NCI-H226 (cell line): Measurements from ENCODE around the gene ZNF385C.

Experiments used
- DNase-seq: peaks from one replicate; pipeline ENCODE4 v3.0.0-alpha.2; 2015

ZNF385C gene

DNA sequence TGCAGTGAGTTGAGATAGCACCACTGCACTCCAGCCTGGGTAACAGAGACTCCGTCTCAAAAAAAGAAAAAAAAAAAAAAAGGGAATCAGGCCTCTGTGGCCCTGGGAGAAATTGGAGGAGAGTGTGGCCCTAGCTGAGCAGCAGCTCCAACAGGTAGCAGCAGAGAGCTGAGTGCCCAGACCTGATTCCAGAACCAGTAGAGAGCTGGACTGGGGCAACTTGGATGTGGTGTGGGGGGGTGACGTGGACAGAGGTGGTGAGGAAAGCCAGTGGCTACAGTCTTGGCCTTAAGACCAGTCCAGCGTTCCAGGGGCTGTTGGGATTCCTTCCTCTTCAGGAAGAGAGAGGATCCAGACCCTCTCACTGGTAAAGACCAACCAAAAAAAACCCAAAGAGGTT lies 26.0 kb upstream of the ZNF385C start:
- no peak for DNase-seq

- no peak for DNase-seq
These were observed 24.4 kb upstream of the ZNF385C start, which contains the start of gene HSPB9 for GRCh38 chr17:42122371-42123303. Gene HSPB9 (plus strand): TSS chr17:42122804. CDS start chr17:42122851, 47 bp downstream.

DNA sequence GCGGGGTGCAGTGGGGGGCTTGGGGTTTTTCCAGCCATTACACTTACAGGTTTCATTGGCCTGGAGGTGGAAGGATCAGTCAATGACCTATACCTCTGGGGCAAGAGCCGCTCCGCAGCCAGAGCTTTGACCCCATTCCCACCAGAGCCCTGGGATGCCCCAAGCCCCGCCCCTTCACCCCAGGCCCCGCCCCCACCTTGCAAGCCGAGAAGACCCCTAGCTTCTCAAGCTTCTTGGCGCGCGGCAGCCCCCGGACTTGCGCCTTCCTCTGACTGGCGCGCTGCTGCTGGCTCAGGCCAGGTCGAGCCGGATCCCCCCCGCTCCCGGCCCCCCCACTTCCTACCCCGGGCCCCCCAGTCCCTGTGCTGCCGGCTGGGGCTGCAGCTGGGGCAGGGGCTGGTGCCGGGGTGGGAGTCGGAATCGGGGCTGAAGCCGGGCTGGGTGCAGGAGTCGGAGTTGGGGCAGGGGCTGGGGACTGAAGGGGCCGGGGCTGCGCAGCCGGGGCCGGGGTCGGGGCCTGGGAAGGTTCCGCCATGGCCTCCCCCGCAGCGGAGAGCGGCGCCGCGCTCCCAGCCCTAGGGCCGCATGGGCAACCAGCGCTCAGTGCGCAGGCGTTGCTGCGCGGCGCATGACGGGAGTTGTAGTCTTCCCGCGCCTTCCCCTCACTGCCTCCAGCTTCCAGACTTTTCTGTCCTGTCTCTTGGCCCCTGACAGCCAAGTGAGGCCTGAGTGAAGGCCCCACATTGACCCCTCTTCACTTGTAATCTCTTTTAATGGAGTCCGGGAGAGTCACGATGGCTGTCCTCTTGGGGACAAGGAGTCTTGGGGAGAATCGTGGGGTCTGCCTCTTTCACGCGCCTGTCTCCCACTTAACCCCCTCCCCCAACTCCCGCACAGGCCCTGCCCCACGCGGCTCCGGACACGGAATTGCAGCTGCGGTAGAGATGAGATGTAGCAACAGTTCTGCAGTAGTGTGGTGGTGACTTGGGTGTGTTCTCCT lies 22.8 kb upstream of the ZNF385C start, which contains the start of gene KAT2A:
Gene KAT2A (minus strand): TSS at position 598 of the 1,000 bp plus-strand sequence. CDS start 63 bp downstream, at position 535.
- DNase-seq, result peak; percentile 76

DNA sequence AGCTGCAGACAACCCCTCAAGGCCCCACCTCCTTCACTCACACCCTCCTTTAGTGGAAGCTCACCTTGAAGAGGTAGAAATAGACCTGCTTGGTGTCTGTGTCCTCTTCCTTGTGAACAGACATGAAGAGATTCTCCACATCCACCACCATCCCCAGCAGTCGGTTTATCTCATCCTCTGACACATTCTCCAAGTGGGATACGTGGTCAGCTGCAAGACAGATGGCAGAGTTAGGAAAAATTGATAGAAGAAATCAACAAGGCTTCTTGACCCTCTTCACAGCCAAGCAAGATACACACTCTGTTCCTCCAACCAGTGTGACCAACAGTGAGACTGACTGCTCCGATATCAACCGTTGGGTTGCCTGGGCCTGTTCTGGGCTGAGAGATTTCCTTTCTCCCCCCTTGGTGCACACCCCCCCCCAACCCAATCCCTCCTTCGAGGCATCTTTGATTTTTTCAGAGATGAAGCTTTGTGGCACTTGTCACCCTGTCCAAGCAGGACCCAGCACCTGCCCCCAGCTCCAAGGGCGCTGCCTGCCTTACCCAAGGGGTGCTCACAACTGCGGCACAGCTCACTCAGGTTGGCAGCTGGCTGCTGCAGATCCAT lies 22.0 kb upstream of the ZNF385C start:
- DNase-seq, result no peak

- DNase-seq, result no peak
These were observed 21.0 kb upstream of the ZNF385C start for GRCh38 chr17:42119301-42119700.

DNA sequence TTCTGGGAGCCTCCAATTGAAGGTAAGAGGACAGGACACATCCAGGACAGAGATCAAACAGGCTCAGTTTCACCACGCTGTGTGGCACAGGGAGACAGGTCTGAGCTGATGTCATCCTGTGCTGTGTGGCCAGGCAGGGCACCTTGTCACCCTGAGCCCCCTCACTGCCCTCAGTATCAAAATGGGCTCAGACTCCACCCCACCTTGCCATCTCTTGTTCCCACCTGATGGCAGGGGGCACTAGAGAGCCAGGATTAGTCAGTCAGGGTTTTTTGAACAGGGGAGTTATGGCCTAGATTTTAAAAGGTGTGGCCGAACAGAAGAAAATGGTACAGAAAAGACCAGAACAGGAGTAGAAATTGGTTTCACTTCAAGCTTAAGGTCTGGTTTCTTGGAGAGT lies 20.3 kb upstream of the ZNF385C start:
- no peak for DNase-seq

DNA sequence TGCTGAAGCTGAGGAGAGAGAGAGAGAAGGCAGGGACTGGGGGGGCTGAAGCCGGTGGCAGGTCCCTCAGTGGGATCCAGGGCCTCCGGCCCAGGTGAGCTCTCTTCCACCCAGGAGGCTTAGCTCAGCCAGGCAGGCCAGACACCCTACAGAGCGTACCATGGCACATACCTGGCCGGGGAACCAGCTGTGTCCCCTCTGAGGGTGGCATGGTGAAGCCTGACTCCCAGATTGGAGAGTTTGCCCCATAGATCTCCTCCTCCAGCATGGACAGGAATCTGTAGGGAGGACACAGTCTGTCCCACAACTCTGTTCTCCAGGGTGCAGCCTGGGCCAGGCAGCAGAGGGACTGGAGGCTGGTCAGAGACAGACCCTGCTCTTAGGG lies 19.8 kb upstream of the ZNF385C start:
- no peak for DNase-seq

- DNase-seq, result no peak
These were observed 19.3 kb upstream of the ZNF385C start for GRCh38 chr17:42117397-42118125.

GRCh38 chr17:42116705-42117396 lies 18.6 kb upstream of the ZNF385C start:
- DNase-seq, result peak; percentile 56

DNA sequence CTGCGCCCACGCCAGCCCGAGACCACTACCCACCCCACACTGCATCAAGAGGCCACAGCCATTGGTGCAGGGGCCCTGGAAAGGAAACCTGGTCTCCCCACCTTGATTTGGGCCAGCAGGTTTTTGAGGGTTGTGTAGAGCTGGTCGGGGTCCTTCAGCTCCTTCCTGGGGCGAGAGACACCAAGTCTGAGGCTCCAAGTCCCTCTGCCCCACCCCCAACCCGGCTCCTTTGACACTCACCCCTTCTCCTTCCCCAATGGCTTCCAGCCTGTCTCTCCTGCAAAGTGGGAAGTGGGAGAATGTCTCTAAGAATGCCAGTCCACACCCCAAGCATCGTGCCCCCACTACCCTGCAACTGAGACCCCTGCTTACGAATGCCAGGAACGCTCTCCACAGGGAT lies 15.8 kb upstream of the ZNF385C start:
- DNase-seq, result no peak

GRCh38 chr17:42113293-42114069 lies 15.2 kb upstream of the ZNF385C start:
- no peak for DNase-seq

DNA sequence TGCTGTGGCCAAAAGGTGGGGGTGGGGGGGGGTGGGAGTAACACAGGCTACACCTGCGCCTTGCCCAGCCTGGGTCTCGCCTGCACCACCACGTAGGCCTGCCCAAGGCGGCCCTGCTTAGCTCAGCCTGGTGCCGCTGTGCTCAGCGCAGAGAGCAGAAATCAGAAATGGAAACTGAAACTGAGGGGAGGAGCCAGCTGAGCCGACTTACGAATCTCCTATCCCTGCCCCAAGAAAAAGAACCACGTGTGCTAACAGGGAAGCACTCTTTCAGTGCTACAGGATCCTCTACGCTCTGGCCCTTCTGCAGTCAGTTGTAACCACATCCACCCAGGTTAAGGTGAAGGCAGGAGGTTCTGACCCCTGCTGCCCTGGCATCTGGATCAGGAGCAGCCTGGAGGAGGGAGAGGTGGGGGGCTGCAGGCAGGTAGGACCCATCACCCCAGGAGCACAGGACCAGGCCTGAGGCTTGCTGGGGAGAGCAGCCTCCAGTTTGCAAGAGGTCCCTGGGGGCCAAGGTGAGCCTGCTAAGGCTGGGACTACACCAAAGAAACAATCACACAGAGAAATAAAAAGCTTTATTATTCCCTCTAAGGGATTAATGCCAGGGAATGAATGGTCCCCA lies 14.4 kb upstream of the ZNF385C start, which contains the start of gene DHX58:
Gene DHX58 (minus strand): TSS at position 163 of the 625 bp plus-strand sequence. CDS start 822 bp downstream, outside the sequence.
- DNase-seq, result peak; percentile 88

GRCh38 chr17:42111871-42112551 lies 13.7 kb upstream of the ZNF385C start:
- peak; percentile 22 for DNase-seq

GRCh38 chr17:42111265-42111636 lies 13.0 kb upstream of the ZNF385C start:
- DNase-seq, result no peak

DNA sequence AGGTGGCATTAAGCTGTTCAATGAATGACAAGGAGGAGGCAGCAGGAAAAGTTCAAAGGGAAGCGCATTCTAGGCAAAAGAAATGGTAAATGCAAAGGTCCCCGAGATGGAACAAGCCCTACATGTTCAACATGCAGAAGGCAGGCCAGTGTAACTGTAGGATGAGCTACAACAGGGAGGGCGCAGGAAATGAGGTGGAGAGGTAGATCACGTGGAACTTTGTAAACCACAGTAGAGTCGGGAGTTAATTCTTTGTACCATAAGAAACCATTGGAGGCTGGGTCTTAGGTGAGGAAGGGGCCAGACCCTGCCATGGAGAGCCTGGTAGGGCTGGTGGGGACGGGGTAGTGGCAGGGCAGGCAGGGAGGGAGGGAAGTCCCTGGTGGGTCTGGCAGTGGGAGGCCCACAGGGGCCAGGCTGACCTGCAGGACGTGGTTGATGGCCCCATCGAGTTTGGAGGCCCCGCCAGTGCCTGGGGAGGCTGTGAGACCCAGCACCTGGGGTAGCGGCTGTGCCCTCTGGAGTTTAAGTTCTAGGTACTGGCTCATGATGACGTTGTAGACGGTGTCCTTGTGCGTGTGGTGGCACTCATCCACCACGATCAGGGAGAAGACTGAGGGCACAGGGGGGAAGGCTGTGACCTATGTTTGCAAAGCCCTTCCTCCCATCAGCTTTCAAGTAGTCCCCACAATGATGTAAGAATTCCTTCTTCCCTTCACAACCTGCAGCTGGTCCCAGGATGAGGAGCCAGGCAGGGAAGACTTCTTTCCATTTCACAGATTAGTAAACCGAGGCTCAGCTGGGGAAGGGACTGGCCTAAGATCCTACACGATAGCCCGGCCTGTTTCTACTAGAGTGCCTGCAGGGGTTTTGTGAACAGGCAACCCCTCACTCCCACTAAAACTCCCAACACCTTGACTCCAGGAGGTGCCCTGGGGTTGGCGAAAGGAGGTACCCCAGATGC lies 12.3 kb upstream of the ZNF385C start:
- no peak for DNase-seq

DNA sequence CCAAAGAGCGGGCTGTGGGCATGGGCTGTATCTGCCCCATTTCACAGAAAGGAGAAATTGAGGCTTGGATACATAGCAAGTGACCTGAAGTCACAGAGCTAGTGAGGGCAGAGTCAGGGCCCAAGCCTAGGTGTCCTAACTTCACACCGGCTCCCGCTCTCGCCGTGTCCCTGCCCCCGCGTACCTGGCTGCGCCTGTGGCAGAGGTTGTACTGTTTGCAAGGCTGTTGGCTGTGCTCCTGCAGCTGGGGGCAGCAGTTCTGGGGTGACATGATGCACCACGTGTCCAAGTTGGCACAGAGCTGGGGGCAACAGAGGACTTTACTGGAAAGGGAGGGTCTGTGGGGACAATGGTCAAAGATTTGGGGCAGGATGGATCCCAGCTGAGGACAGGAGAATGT lies 10.8 kb upstream of the ZNF385C start:
- no peak for DNase-seq

GRCh38 chr17:42107597-42108576 lies 9.6 kb upstream of the ZNF385C start:
- no peak for DNase-seq
